Left hindlimb (tissue), 1 donor: Measurements from ENCODE around the gene PRMT3.
"Not testable (repeated sequence)": the region's sequence is repeated elsewhere in the genome, so short reads cannot be mapped to it uniquely, and the experiment has no call there.

ENCODE experiments used
- DNase-seq: peaks from one replicate; pipeline ENCODE4 v3.0.0-alpha.2; 2018

PRMT3 gene

GRCh38 chr11:20374741-20375300 lies 12.7 kb upstream of the PRMT3 start:
- DNase-seq: no peak

- no peak for DNase-seq
Measured at GRCh38 chr11:20376162-20376730, 11.3 kb upstream of the PRMT3 start.

GRCh38 chr11:20385996-20386395 lies 1.5 kb upstream of the PRMT3 start:
- DNase-seq: not testable (repeated sequence)

- DNase-seq: no peak
Measured at GRCh38 chr11:20388096-20389055, 860 bp downstream of the PRMT3 start.

GRCh38 chr11:20397281-20397680 lies 9.8 kb downstream of the PRMT3 start:
- DNase-seq: no peak

GRCh38 chr11:20399498-20399897 lies 12.0 kb downstream of the PRMT3 start:
- no peak for DNase-seq

GRCh38 chr11:20403059-20403458 lies 15.5 kb downstream of the PRMT3 start:
- no peak for DNase-seq

- no peak for DNase-seq
Measured at GRCh38 chr11:20406484-20406883, 19.0 kb downstream of the PRMT3 start.

GRCh38 chr11:20407344-20407743 lies 19.8 kb downstream of the PRMT3 start:
- DNase-seq: no peak

GRCh38 chr11:20415432-20415831 lies 27.9 kb downstream of the PRMT3 start:
- no peak for DNase-seq

- no peak for DNase-seq
Measured at GRCh38 chr11:20417771-20418170, 30.3 kb downstream of the PRMT3 start.

- DNase-seq: no peak
Measured at GRCh38 chr11:20421946-20422345, 34.4 kb downstream of the PRMT3 start.

- no peak for DNase-seq
Measured at GRCh38 chr11:20429216-20429615, 41.7 kb downstream of the PRMT3 start.

GRCh38 chr11:20438637-20439036 lies 51.1 kb downstream of the PRMT3 start:
- DNase-seq: no peak

GRCh38 chr11:20443596-20443995 lies 56.1 kb downstream of the PRMT3 start:
- no peak for DNase-seq

GRCh38 chr11:20444535-20444934 lies 57.0 kb downstream of the PRMT3 start:
- DNase-seq: no peak

- DNase-seq: no peak
Measured at GRCh38 chr11:20448834-20449233, 61.3 kb downstream of the PRMT3 start.

- DNase-seq: no peak
Measured at GRCh38 chr11:20450829-20451228, 63.3 kb downstream of the PRMT3 start.

GRCh38 chr11:20451568-20451967 lies 64.1 kb downstream of the PRMT3 start:
- DNase-seq: no peak

- no peak for DNase-seq
Measured at GRCh38 chr11:20452585-20452984, 65.1 kb downstream of the PRMT3 start.

GRCh38 chr11:20453657-20454316 lies 66.3 kb downstream of the PRMT3 start:
- no peak for DNase-seq

GRCh38 chr11:20457001-20457799 lies 69.7 kb downstream of the PRMT3 start:
- no peak for DNase-seq
